ENCODE data around the gene OR1I1. TPM values are rescaled to one million over a fixed set of nuclear protein-coding genes. Genes with fewer than 3 reads are reported as not detected.

Gene OR1I1
- total RNA-seq, 1 experiment from 2014 or later = not detected

GRCh38 chr19:15115080-15115479, 33.1 kb downstream of the OR1I1 start:
- Histone ChIP-seq H3K4me3 (replicated peaks in 1 of 2; ENCODE audit: low read depth in 1 of 2, low read length in 2 of 2) (no peak overlapping the region), H3K4me2 (ENCODE audit: low read length) (no peak overlapping the region), H3K36me3 (ENCODE audit: control insufficient read depth in 1 of 2, insufficient read depth in 2 of 2, low read length in 2 of 2) (peaks cover 26 to 33% of the 10 kb centered on the region in 2 experiments), H2AFZ (ENCODE audit: low read depth, low read length, poor library complexity, severe bottlenecking) (no peak overlapping the region), H4K20me1 (ENCODE audit: insufficient read depth) (no peaks in the 10 kb centered on the region), H3K4me1 (ENCODE audit: control insufficient read depth in 1 of 2, insufficient read depth in 2 of 2, low read length in 2 of 2) (no peaks in the 10 kb centered on the region; a peak in 1 of 4 replicates), H3K27me3 (ENCODE audit: insufficient read depth, low read length) (no peaks in the 10 kb centered on the region), H3K9me3 (ENCODE audit: control insufficient read depth in 1 of 2, insufficient read depth in 1 of 2, low read depth in 1 of 2, low read length in 2 of 2) (peaks cover 3 to 6% of the 10 kb centered on the region in 2 experiments; a peak in 1 of 4 replicates), H3K9ac (ENCODE audit: low read length) (no peak overlapping the region), H3K9me2 (ENCODE audit: insufficient read depth) (no peaks in the 10 kb centered on the region), H3K79me2 (ENCODE audit: insufficient read depth, low read length) (no peaks in the 10 kb centered on the region), H3K27ac (ENCODE audit: low read depth, low read length) (no peak overlapping the region)
- ChIA-PET RAD21 (ENCODE audit: low non-redundant PET in 1 of 2, low total read pairs in 2 of 2, uncharacterized antibody in 2 of 2, unreplicated experiment in 2 of 2) (no interaction called here), CTCF (no interaction called here), POLR2A (no interaction called here)
- BruUV-seq (replicated peaks) = no TSS peak
- ATAC-seq = no peak
- TF ChIP-seq SP1 (IDR thresholded peaks at IDR 0.05; ENCODE audit: low read depth) = no peak
- TF ChIP-seq CEBPB (IDR thresholded peaks at IDR 0.05; ENCODE audit: low read depth) = no peak
- no peak for TF ChIP-seq ZBTB33 (IDR thresholded peaks at IDR 0.05; ENCODE audit: extremely low read depth, insufficient replicate concordance, low read length)
- TF ChIP-seq POLR2AphosphoS5 (IDR thresholded peaks at IDR 0.05; ENCODE audit: low read depth, low read length) = no peak
- TF ChIP-seq CTCF (IDR thresholded peaks at IDR 0.05 in 2 of 3, conservative IDR thresholded peaks at IDR 0.05 in 1 of 3; ENCODE audit: borderline replicate concordance in 1 of 3, insufficient read depth in 1 of 3, low read depth in 2 of 3, low read length in 2 of 3) = no peak
- DNase-seq (ENCODE audit: low read depth, low spot score) = no peak
- intact Hi-C loops (cut with micrococcal nuclease) = no loop called here

All from HCT116 (cell line).